Liver (tissue), 9 donors: Measurements from ENCODE around the gene MGAT4A. TPM values are rescaled to one million over a fixed set of nuclear protein-coding genes. Genes with fewer than 3 reads are reported as not detected.

Source experiments
- DNase-seq: peaks from one replicate; pipeline ENCODE4 v3.0.0-alpha.2; 2017; ENCODE audit warnings: low spot score
- H3K27ac ChIP-seq, 2 donors: one replicate each; pipeline ENCODE4 v1.7.0; 2013; ENCODE audit warnings: inconsistent platforms in 2 of 2, low read length in 2 of 2, control low read depth in 1 of 2, low read depth in 1 of 2, mild to moderate bottlenecking in 1 of 2
- H3K27me3 ChIP-seq, 4 donors: one replicate each; pipeline versions ENCODE4 v1.6.1 to v1.7.0; 2013; ENCODE audit warnings: low read length in 3 of 4, inconsistent platforms in 1 of 4, mild to moderate bottlenecking in 1 of 4, moderate library complexity in 1 of 4; ENCODE audit not compliant: control insufficient read depth in 4 of 4, insufficient read depth in 4 of 4
- H3K36me3 ChIP-seq, 4 donors: one replicate each; pipeline versions ENCODE4 v1.6.1 to v1.7.0; 2013; ENCODE audit warnings: low read length in 3 of 4, mild to moderate bottlenecking in 3 of 4, low read depth in 1 of 4, moderate library complexity in 1 of 4; ENCODE audit not compliant: control insufficient read depth in 4 of 4, insufficient read depth in 3 of 4
- H3K4me1 ChIP-seq, 4 donors: one replicate each; pipeline versions ENCODE4 v1.6.1 to v1.7.0; 2013; ENCODE audit warnings: low read length in 3 of 4, mild to moderate bottlenecking in 3 of 4, moderate library complexity in 1 of 4; ENCODE audit not compliant: control insufficient read depth in 4 of 4, insufficient read depth in 4 of 4
- H3K4me3 ChIP-seq, 3 donors: one replicate each; pipeline versions ENCODE4 v1.6.1 to v1.7.0; 2013; ENCODE audit warnings: low read length in 3 of 3, control low read depth in 1 of 3, low read depth in 1 of 3, mild to moderate bottlenecking in 1 of 3
- H3K9ac ChIP-seq, 2 donors: one replicate each; pipeline ENCODE4 v1.7.0; 2013; ENCODE audit warnings: low read length in 2 of 2, mild to moderate bottlenecking in 2 of 2, moderate library complexity in 2 of 2, control low read depth in 1 of 2, low read depth in 1 of 2
- H3K9me3 ChIP-seq, 4 donors: one replicate each; pipeline versions ENCODE4 v1.6.1 to v1.7.0; 2013; ENCODE audit warnings: low read length in 3 of 4; ENCODE audit not compliant: control insufficient read depth in 4 of 4
- ATF3 ChIP-seq: IDR thresholded peaks from 2 replicates; pipeline ENCODE4 v1.6.1; 2016; ENCODE audit warnings: antibody characterized with exemption
- CTCF ChIP-seq: fragments of 150-350 bp; IDR thresholded peaks from 2 replicates; pipeline ENCODE4 v1.5.1; 2017; ENCODE audit warnings: improper control_type of control experiment, low read depth, low read length; ENCODE audit not compliant: missing input control
- EGR1 ChIP-seq, 2 donors: IDR thresholded peaks; 2 replicates each; pipeline ENCODE4 v1.6.1; 2016 to 2018; ENCODE audit warnings: antibody characterized with exemption in 2 of 2, low read depth in 2 of 2
- FOXA1 ChIP-seq: IDR thresholded peaks from 2 replicates; pipeline ENCODE4 v1.6.1; 2016; ENCODE audit warnings: antibody characterized with exemption
- FOXA2 ChIP-seq: IDR thresholded peaks from 2 replicates; pipeline ENCODE4 v1.6.1; 2016; ENCODE audit warnings: antibody characterized with exemption
- GABPA ChIP-seq, 2 donors: IDR thresholded peaks in 1 of 2; conservative IDR thresholded peaks in 1 of 2; 2 replicates each; pipeline ENCODE4 v1.6.1; 2016; ENCODE audit warnings: antibody characterized with exemption in 2 of 2, mild to moderate bottlenecking in 1 of 2, moderate library complexity in 1 of 2
- HNF4A ChIP-seq, 2 donors: conservative IDR thresholded peaks; 2 replicates each; pipeline ENCODE4 v1.6.1; 2016; ENCODE audit warnings: antibody characterized with exemption in 2 of 2, mild to moderate bottlenecking in 2 of 2
- HNF4G ChIP-seq: IDR thresholded peaks from 2 replicates; pipeline ENCODE4 v1.6.1; 2016; ENCODE audit warnings: antibody characterized with exemption
- JUND ChIP-seq, 2 donors: IDR thresholded peaks; 2 replicates each; pipeline ENCODE4 v1.6.1; 2016; ENCODE audit warnings: antibody characterized with exemption in 2 of 2
- MAX ChIP-seq: IDR thresholded peaks from 2 replicates; pipeline ENCODE4 v1.6.1; 2016; ENCODE audit warnings: antibody characterized with exemption
- NR2F2 ChIP-seq: IDR thresholded peaks from 2 replicates; pipeline ENCODE4 v1.6.1; 2016; ENCODE audit warnings: antibody characterized with exemption
- RXRA ChIP-seq, 2 donors: IDR thresholded peaks; 2 replicates each; pipeline ENCODE4 v1.6.1; 2017 to 2018; ENCODE audit warnings: antibody characterized with exemption in 2 of 2, mild to moderate bottlenecking in 1 of 2
- SP1 ChIP-seq: IDR thresholded peaks from 2 replicates; pipeline ENCODE4 v1.6.1; 2018; ENCODE audit warnings: antibody characterized with exemption, mild to moderate bottlenecking
- TAF1 ChIP-seq: conservative IDR thresholded peaks from 2 replicates; pipeline ENCODE4 v1.6.1; 2016; ENCODE audit warnings: antibody characterized with exemption, mild to moderate bottlenecking
- YY1 ChIP-seq: IDR thresholded peaks from 2 replicates; pipeline ENCODE4 v1.6.1; 2016; ENCODE audit warnings: antibody characterized with exemption, mild to moderate bottlenecking
- ZBTB33 ChIP-seq: IDR thresholded peaks from 2 replicates; pipeline ENCODE4 v1.6.1; 2016; ENCODE audit warnings: antibody characterized with exemption
- WGBS: extraction: QIAGEN DNeasy Blood & Tissue Kit; methylation state at CpG from one replicate; pipeline ENCODE4 v1.1.7; 2013; 5-methylcytosine and 5-hydroxymethylcytosine counted together
- polyA plus RNA-seq, 2 donors: library from polyadenylated mRNA; stranded (reverse) in 1 of 2; unstranded in 1 of 2; fragments of 200-250 nt in 1 of 2; fragments of >200 nt in 1 of 2; fragmentation: Nextera tagmentation in 1 of 2; extraction: Ambion mirVana in 1 of 2; gene quantifications; one replicate each; pipeline versions ENCODE4 v1.2.1 to v1.2.3, GENCODE V29; 2013 to 2015
- total RNA-seq, 2 donors: library from RNA; depleted of rRNA; stranded (reverse); fragments of >200 nt; gene quantifications; one replicate each; pipeline ENCODE4 v1.2.3, GENCODE V29; 2014
- donor health status: healthy.
- donor health status: healthy.
- donor health status: healthy.
- donor health status: healthy.
- donor health status: healthy.

MGAT4A gene
- total and polyA plus RNA-seq, 4 donors = 2.7 to 17.3 (median 5.4) TPM

- DNase-seq = no peak
- TF ChIP-seq EGR1 (IDR thresholded peaks at IDR 0.05; ENCODE audit: low read depth in 2 of 2) (no peak), FOXA1 (no peak), GABPA (IDR thresholded peaks at IDR 0.05 in 1 of 2, conservative IDR thresholded peaks at IDR 0.05 in 1 of 2) (no peak), NR2F2 (no peak), YY1 (no peak), FOXA2 (no peak), TAF1 (no peak)
- Histone ChIP-seq H3K27me3 (no peaks in the 10 kb centered on the region), H3K36me3 (no peaks in the 10 kb centered on the region), H3K9me3 (no peaks in the 10 kb centered on the region), H3K9ac (no peak overlapping the region), H3K27ac (no peak overlapping the region), H3K4me1 (no peaks in the 10 kb centered on the region), H3K4me3 (no peak overlapping the region)
- 82% methylated on average over 6 of the region's 6 CpGs for WGBS
These were observed 31.0 kb upstream of the MGAT4A start for GRCh38 chr2:98761909-98762308.

GRCh38 chr2:98761267-98761781 is 30.4 kb upstream of the MGAT4A start:
- Histone ChIP-seq H3K27me3 (no peaks in the 10 kb centered on the region), H3K36me3 (no peaks in the 10 kb centered on the region), H3K4me1 (no peaks in the 10 kb centered on the region), H3K4me3 (no peak overlapping the region), H3K9me3 (no peaks in the 10 kb centered on the region), H3K27ac (no peak overlapping the region), H3K9ac (no peak overlapping the region)
- 72% methylated on average over 9 of the region's 9 CpGs for WGBS
- TF ChIP-seq JUND (IDR thresholded peaks at IDR 0.05) (no peak), ATF3 (no peak), EGR1 (IDR thresholded peaks at IDR 0.05; ENCODE audit: low read depth in 2 of 2) (no peak), HNF4G (no peak), RXRA (IDR thresholded peaks at IDR 0.05) (no peak), GABPA (IDR thresholded peaks at IDR 0.05 in 1 of 2, conservative IDR thresholded peaks at IDR 0.05 in 1 of 2) (no peak), HNF4A (conservative IDR thresholded peaks at IDR 0.05) (no peak)
- DNase-seq = no peak

GRCh38 chr2:98759827-98760625 is 29.1 kb upstream of the MGAT4A start:
- WGBS = 70% methylated on average over 6 of the region's 6 CpGs
- Histone ChIP-seq H3K27me3 (no peaks in the 10 kb centered on the region), H3K4me1 (no peaks in the 10 kb centered on the region), H3K9me3 (no peaks in the 10 kb centered on the region), H3K4me3 (no peak overlapping the region), H3K9ac (no peak overlapping the region), H3K36me3 (no peaks in the 10 kb centered on the region), H3K27ac (no peak overlapping the region)
- TF ChIP-seq MAX (no peak), YY1 (no peak), ZBTB33 (no peak), JUND (IDR thresholded peaks at IDR 0.05) (no peak), RXRA (IDR thresholded peaks at IDR 0.05) (no peak), HNF4G (no peak), SP1 (no peak), CTCF (no peak), TAF1 (no peak), HNF4A (conservative IDR thresholded peaks at IDR 0.05) (no peak), GABPA (IDR thresholded peaks at IDR 0.05 in 1 of 2, conservative IDR thresholded peaks at IDR 0.05 in 1 of 2) (no peak), ATF3 (no peak), NR2F2 (no peak), EGR1 (IDR thresholded peaks at IDR 0.05; ENCODE audit: low read depth in 2 of 2) (no peak)
- DNase-seq = no peak
